HG02623 (cell line): ENCODE measurements around the gene CRYGC.
"Not testable (repeated sequence)": the region's sequence is repeated elsewhere in the genome, so short reads cannot be mapped to it uniquely, and the experiment has no call there.

Experiments
- ATAC-seq: cut with Tn5 transposase; IDR thresholded peaks from one replicate; pipeline ENCODE4 v1.9.1; 2021; ENCODE audit warnings: moderate library complexity; ENCODE audit not compliant: unreplicated experiment

CRYGC gene

DNA sequence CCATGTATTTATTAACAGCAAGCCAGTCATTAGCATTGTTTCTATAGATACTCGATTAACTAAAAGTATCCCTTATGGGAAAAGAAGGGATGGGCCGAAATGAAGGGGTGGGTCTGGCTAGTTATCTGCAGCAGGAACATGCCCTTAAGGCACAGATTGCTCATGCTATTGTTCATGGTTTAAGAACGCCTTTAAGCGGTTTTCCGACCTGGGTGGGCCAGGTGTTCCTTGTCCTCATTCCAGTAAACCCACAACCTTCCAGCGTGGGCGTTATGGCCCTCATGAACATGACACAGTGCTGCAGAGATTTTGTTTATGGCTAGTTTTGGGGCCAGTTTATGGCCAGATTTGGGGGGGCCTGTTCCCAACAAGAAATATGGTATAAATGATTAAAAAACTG, 8.7 kb upstream of the CRYGC start:
- ATAC-seq = not testable (repeated sequence)

- no peak for ATAC-seq
Observed at GRCh38 chr2:208136716-208137094, 7.1 kb upstream of the CRYGC start.

DNA sequence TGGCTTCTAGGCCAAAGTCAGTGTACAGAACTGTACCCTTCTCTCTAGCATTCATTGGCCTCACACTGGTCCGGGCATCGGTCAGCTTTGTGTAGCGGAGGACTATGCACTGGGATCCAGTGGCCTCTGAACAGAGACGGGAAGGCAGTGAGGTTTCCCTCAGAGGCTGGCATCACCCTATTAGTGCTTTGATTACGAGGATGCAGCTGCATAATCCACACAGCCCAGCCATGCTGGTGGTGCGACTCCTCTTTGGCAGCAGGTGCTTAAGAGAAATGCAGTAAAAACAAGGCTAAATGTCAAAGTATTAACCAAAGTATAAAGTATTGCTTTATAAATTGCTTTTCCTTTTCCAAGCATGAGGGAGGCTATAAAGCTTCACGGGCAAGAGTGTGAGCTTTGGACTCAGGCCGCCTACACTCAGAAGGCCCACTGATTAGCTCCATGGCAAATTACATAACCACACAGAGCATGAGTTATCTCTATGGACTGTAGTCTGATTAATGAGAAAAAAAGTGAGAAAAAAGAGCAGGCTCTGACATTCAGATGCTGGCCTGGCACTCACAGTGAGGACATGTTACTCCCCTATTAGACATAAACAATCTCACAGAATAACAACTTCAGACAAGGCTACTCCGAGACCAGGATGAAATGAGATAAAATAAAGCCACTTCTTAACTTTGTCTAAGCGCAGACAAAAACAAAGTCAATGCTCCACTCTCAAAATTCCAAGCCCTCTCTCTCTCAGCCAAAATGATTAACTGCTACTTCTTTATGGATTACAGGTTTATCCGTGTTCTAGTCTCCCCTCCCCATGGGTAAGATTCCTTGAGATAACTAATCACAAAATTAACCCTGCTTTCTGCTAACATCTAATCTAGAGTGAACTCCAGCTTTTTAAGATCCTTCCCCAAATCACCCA, 6.4 kb upstream of the CRYGC start:
- no peak for ATAC-seq

- ATAC-seq = no peak
Observed at GRCh38 chr2:208134928-208135586, 5.4 kb upstream of the CRYGC start.

DNA sequence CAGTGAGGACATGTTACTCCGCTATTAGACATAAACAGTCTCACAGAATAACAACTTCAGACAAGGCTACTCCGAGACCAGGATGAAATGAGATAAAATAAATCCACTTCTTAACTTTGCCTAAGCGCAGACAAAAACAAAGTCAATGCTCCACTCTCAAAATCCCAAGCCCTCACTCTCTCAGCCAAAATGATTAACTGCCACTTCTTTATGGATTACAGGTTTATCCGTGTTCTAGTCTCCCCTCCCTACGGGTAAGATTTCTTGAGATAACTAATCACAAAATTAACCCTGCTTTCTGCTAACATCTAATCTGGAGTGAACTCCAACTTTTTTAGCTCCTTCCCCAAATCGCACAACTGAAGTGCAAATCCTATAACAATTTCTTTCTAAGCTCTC, 1.1 kb upstream of the CRYGC start:
- ATAC-seq = no peak

DNA sequence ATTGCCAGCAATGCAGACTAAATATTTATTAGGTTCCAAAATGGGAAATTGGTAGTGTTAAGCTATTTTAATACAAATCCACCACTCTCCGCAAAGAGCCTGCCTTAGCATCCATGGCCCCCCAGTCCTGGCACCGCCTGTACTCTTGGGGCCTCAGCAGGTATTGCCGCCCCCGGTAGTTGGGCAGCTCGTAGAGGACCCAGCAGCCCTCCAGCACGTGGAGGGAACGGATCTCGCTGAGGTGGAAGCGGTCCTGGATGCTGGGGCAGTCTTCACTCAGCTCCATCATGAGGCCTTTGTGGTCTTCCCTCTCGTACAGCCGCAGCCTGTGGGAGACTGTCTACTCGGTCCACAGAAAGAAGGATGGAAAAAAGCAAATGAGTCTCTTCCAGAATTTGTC, 1.5 kb downstream of the CRYGC start:
- no peak for ATAC-seq

- no peak for ATAC-seq
Observed at GRCh38 chr2:208127090-208127489, 2.5 kb downstream of the CRYGC start.

GRCh38 chr2:208125251-208125650, 4.4 kb downstream of the CRYGC start:
- ATAC-seq = no peak

DNA sequence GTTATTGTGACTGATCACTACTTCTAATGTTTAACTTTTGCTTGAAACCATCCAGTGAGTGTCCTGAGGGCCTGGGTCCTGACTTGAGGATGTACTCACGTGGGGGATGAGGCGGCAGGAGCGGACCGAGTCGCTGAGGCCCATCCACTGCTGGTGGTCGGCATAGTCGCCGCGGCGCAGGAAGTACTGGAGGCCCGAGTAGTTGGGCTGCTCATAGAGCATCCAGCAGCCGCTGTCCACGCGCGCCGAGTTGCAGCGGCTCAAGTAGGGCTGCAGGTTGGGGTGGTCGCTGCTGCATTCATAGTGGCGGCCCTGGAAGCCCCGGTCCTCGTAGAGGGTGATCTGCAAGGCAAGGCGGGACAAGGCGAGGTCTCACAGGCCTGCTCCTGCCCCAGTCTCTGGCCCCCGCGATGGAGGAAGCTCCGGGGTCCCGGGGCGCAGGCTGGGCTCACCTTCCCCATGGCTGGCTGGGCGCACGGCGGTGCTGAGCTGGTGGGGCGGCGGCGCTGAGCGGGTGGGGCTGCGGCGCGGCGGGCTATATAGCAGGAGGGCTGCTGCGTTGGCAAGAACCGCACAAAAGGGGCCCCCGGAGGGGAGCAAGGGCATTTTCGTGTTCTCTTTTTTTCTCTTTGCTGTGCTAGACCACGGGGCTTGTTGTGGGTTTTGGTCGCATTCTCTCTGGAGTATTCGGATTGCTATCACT, 5.5 kb downstream of the CRYGC start, which contains the start of gene CRYGD:
Gene CRYGD (minus strand): TSS at position 512 of the 703 bp plus-strand sequence. CDS start 51 bp downstream, at position 461.
- ATAC-seq = not testable (repeated sequence)

GRCh38 chr2:208122248-208122647, 7.4 kb downstream of the CRYGC start:
- no peak for ATAC-seq

GRCh38 chr2:208118918-208119317, 10.7 kb downstream of the CRYGC start:
- no peak for ATAC-seq

GRCh38 chr2:208117390-208117789, 12.2 kb downstream of the CRYGC start:
- ATAC-seq = not testable (repeated sequence)

DNA sequence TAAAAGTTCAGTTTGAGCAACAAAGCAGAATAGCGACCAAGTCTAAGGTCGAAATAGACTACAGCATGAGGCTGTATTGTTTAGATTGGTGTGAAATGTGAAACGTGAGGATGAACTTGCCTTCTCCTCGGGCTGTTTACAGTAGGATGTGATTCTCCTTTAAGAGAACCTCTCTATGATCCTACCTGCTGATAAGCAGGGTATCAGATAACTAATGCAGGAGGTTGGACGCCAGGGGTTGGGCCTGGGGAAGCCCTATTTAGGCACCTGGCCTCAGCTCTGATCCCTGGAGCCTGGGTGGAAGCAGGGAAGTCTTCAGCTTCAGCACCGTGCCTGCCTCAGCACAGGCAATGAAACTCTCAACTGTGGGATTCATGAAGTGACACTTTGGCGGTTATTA, 16.7 kb downstream of the CRYGC start:
- ATAC-seq = no peak

- ATAC-seq = not testable (repeated sequence)
Observed at GRCh38 chr2:208112273-208112745, 17.3 kb downstream of the CRYGC start.

- ATAC-seq = no peak
Observed at GRCh38 chr2:208103616-208104015, 26.0 kb downstream of the CRYGC start.

- no peak for ATAC-seq
Observed at GRCh38 chr2:208101716-208102631, 27.7 kb downstream of the CRYGC start.

DNA sequence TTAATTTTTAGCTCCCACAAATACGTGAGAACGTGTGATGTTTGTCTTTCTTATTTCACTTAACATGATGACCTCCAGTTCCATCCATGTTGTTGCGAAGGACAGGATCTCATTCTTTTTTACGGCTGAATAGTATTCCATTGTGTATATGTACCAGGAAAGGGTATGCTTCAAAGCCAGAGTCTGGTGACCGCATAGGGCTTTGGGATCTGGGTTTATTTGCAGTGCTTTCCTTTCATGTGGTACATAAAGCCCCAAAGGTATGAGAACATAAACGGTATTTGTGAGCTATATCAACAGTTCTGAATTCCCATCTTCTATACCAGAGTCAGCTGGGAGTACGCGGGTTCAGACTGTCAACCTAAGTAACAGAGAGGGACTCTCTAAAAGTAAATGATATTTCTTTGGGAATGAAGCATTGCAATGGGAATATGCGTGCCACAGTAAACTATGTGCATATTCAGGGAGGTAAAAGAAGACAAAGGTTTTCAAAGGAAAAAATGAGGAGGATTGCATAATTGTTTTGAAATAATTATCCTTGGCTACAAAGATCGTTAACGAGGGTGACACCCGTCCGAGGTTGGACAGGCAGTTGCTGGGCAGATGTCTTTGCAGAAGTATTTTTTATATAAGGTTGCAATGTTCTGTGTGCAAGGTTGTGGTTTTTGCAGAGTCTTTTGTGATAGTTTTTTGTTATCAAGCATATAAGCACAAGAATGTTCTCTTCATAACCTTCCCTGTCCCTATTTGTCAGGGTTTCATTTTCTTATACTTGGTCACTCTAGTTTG, 29.8 kb downstream of the CRYGC start:
- ATAC-seq = no peak

DNA sequence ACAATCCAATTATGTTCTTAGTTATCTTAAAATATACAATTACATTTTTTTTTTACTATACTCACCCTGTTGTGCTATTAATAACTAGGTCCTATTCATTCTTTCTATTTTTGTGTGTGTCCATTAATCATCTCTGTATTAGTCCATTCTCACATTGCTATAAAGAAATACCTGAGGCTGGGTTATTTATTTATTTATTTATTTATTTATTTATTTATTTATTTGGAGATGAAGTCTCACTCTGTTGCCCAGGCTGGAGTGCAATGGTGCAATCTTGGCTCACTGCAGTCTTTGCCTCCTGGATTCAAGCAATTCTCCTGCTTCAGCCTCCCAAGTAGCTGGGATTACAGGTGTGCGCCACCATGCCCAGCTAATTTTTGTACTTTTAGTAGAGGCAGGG, 30.9 kb downstream of the CRYGC start:
- not testable (repeated sequence) for ATAC-seq

- ATAC-seq = no peak
Observed at GRCh38 chr2:208098267-208098666, 31.4 kb downstream of the CRYGC start.

- ATAC-seq = no peak
Observed at GRCh38 chr2:208097801-208098200, 31.8 kb downstream of the CRYGC start.
